Liver (tissue), 9 donors: ENCODE data around the gene FASTK. TPM values are rescaled to one million over a fixed set of nuclear protein-coding genes. Genes with fewer than 3 reads are reported as not detected.

Source experiments
- DNase-seq: peaks from one replicate; pipeline ENCODE4 v3.0.0-alpha.2; 2017; ENCODE audit warnings: low spot score
- H3K27ac ChIP-seq, 2 donors: one replicate each; pipeline ENCODE4 v1.7.0; 2013; ENCODE audit warnings: inconsistent platforms in 2 of 2, low read length in 2 of 2, control low read depth in 1 of 2, low read depth in 1 of 2, mild to moderate bottlenecking in 1 of 2
- H3K27me3 ChIP-seq, 4 donors: one replicate each; pipeline versions ENCODE4 v1.6.1 to v1.7.0; 2013; ENCODE audit warnings: low read length in 3 of 4, inconsistent platforms in 1 of 4, mild to moderate bottlenecking in 1 of 4, moderate library complexity in 1 of 4; ENCODE audit not compliant: control insufficient read depth in 4 of 4, insufficient read depth in 4 of 4
- H3K36me3 ChIP-seq, 4 donors: one replicate each; pipeline versions ENCODE4 v1.6.1 to v1.7.0; 2013; ENCODE audit warnings: low read length in 3 of 4, mild to moderate bottlenecking in 3 of 4, low read depth in 1 of 4, moderate library complexity in 1 of 4; ENCODE audit not compliant: control insufficient read depth in 4 of 4, insufficient read depth in 3 of 4
- H3K4me1 ChIP-seq, 4 donors: one replicate each; pipeline versions ENCODE4 v1.6.1 to v1.7.0; 2013; ENCODE audit warnings: low read length in 3 of 4, mild to moderate bottlenecking in 3 of 4, moderate library complexity in 1 of 4; ENCODE audit not compliant: control insufficient read depth in 4 of 4, insufficient read depth in 4 of 4
- H3K4me3 ChIP-seq, 3 donors: one replicate each; pipeline versions ENCODE4 v1.6.1 to v1.7.0; 2013; ENCODE audit warnings: low read length in 3 of 3, control low read depth in 1 of 3, low read depth in 1 of 3, mild to moderate bottlenecking in 1 of 3
- H3K9ac ChIP-seq, 2 donors: one replicate each; pipeline ENCODE4 v1.7.0; 2013; ENCODE audit warnings: low read length in 2 of 2, mild to moderate bottlenecking in 2 of 2, moderate library complexity in 2 of 2, control low read depth in 1 of 2, low read depth in 1 of 2
- H3K9me3 ChIP-seq, 4 donors: one replicate each; pipeline versions ENCODE4 v1.6.1 to v1.7.0; 2013; ENCODE audit warnings: low read length in 3 of 4; ENCODE audit not compliant: control insufficient read depth in 4 of 4
- CTCF ChIP-seq: fragments of 150-350 bp; IDR thresholded peaks from 2 replicates; pipeline ENCODE4 v1.5.1; 2017; ENCODE audit warnings: improper control_type of control experiment, low read depth, low read length; ENCODE audit not compliant: missing input control
- EGR1 ChIP-seq, 2 donors: IDR thresholded peaks; 2 replicates each; pipeline ENCODE4 v1.6.1; 2016 to 2018; ENCODE audit warnings: antibody characterized with exemption in 2 of 2, low read depth in 2 of 2
- FOXA1 ChIP-seq: IDR thresholded peaks from 2 replicates; pipeline ENCODE4 v1.6.1; 2016; ENCODE audit warnings: antibody characterized with exemption
- GABPA ChIP-seq, 2 donors: IDR thresholded peaks in 1 of 2; conservative IDR thresholded peaks in 1 of 2; 2 replicates each; pipeline ENCODE4 v1.6.1; 2016; ENCODE audit warnings: antibody characterized with exemption in 2 of 2, mild to moderate bottlenecking in 1 of 2, moderate library complexity in 1 of 2
- HNF4A ChIP-seq, 2 donors: conservative IDR thresholded peaks; 2 replicates each; pipeline ENCODE4 v1.6.1; 2016; ENCODE audit warnings: antibody characterized with exemption in 2 of 2, mild to moderate bottlenecking in 2 of 2
- HNF4G ChIP-seq: IDR thresholded peaks from 2 replicates; pipeline ENCODE4 v1.6.1; 2016; ENCODE audit warnings: antibody characterized with exemption
- JUND ChIP-seq, 2 donors: IDR thresholded peaks; 2 replicates each; pipeline ENCODE4 v1.6.1; 2016; ENCODE audit warnings: antibody characterized with exemption in 2 of 2
- MAX ChIP-seq: IDR thresholded peaks from 2 replicates; pipeline ENCODE4 v1.6.1; 2016; ENCODE audit warnings: antibody characterized with exemption
- NR2F2 ChIP-seq: IDR thresholded peaks from 2 replicates; pipeline ENCODE4 v1.6.1; 2016; ENCODE audit warnings: antibody characterized with exemption
- REST ChIP-seq: IDR thresholded peaks from 2 replicates; pipeline ENCODE4 v1.6.1; 2016; ENCODE audit warnings: antibody characterized with exemption, mild to moderate bottlenecking
- RXRA ChIP-seq, 2 donors: IDR thresholded peaks; 2 replicates each; pipeline ENCODE4 v1.6.1; 2017 to 2018; ENCODE audit warnings: antibody characterized with exemption in 2 of 2, mild to moderate bottlenecking in 1 of 2
- SP1 ChIP-seq: IDR thresholded peaks from 2 replicates; pipeline ENCODE4 v1.6.1; 2018; ENCODE audit warnings: antibody characterized with exemption, mild to moderate bottlenecking
- TAF1 ChIP-seq: conservative IDR thresholded peaks from 2 replicates; pipeline ENCODE4 v1.6.1; 2016; ENCODE audit warnings: antibody characterized with exemption, mild to moderate bottlenecking
- YY1 ChIP-seq: IDR thresholded peaks from 2 replicates; pipeline ENCODE4 v1.6.1; 2016; ENCODE audit warnings: antibody characterized with exemption, mild to moderate bottlenecking
- ZBTB33 ChIP-seq: IDR thresholded peaks from 2 replicates; pipeline ENCODE4 v1.6.1; 2016; ENCODE audit warnings: antibody characterized with exemption
- WGBS: extraction: QIAGEN DNeasy Blood & Tissue Kit; methylation state at CpG from one replicate; pipeline ENCODE4 v1.1.7; 2013; 5-methylcytosine and 5-hydroxymethylcytosine counted together
- polyA plus RNA-seq, 2 donors: library from polyadenylated mRNA; stranded (reverse) in 1 of 2; unstranded in 1 of 2; fragments of 200-250 nt in 1 of 2; fragments of >200 nt in 1 of 2; fragmentation: Nextera tagmentation in 1 of 2; extraction: Ambion mirVana in 1 of 2; gene quantifications; one replicate each; pipeline versions ENCODE4 v1.2.1 to v1.2.3, GENCODE V29; 2013 to 2015
- total RNA-seq, 2 donors: library from RNA; depleted of rRNA; stranded (reverse); fragments of >200 nt; gene quantifications; one replicate each; pipeline ENCODE4 v1.2.3, GENCODE V29; 2014
- TF ChIP-seq, protein P1 (sequence below): IDR thresholded peaks from 2 replicates; pipeline ENCODE4 v1.6.1; 2016; ENCODE audit warnings: antibody characterized with exemption
- donor health status: healthy.
- donor health status: healthy.
- donor health status: healthy.
- donor health status: healthy.
- donor health status: healthy.

The FASTK gene
- total and polyA plus RNA-seq, 4 donors: 31.1 to 62.8 (median 43.7) TPM

DNA sequence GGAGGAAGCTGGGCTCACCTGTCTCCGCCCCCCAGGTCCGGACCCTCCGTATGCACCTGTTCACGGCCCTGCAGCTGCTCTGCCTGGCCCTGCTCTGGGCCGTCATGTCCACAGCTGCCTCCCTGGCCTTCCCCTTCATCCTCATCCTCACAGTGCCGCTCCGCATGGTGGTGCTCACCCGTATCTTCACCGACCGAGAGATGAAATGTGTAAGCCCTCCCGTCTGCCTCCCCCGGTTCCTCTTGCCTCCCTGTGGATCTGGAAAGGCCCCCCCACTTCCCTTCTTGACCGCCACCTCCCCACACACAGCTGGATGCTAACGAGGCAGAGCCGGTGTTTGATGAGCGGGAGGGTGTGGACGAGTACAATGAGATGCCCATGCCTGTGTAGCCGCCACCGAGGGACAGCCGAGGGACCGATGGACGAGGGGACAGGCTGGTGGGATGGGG is 4.6 kb downstream of the FASTK start (continued):
- TF ChIP-seq GABPA (IDR thresholded peaks at IDR 0.05 in 1 of 2, conservative IDR thresholded peaks at IDR 0.05 in 1 of 2) (no peak), YY1 (no peak), TAF1 (no peak), JUND (IDR thresholded peaks at IDR 0.05) (no peak), HNF4G (no peak)
- TF ChIP-seq, protein P1, sequence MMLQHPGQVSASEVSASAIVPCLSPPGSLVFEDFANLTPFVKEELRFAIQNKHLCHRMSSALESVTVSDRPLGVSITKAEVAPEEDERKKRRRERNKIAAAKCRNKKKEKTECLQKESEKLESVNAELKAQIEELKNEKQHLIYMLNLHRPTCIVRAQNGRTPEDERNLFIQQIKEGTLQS: no peak

GRCh38 chr7:151075662-151075971 is 5.0 kb downstream of the FASTK start:
- TF ChIP-seq NR2F2: no peak
- DNase-seq: no peak
- Histone ChIP-seq H3K9me3 (no peaks in the 10 kb centered on the region), H3K36me3 (peaks cover 25 to 59% (median 35%) of the 10 kb centered on the region in 4 donors), H3K27me3 (no peaks in the 10 kb centered on the region), H3K4me1 (peaks cover 8 to 20% (median 14%) of the 10 kb centered on the region in 4 donors), H3K9ac (no peak overlapping the region), H3K4me3 (no peak overlapping the region), H3K27ac (no peak overlapping the region)
- WGBS: 90% methylated on average over 7 of the region's 7 CpGs

DNA sequence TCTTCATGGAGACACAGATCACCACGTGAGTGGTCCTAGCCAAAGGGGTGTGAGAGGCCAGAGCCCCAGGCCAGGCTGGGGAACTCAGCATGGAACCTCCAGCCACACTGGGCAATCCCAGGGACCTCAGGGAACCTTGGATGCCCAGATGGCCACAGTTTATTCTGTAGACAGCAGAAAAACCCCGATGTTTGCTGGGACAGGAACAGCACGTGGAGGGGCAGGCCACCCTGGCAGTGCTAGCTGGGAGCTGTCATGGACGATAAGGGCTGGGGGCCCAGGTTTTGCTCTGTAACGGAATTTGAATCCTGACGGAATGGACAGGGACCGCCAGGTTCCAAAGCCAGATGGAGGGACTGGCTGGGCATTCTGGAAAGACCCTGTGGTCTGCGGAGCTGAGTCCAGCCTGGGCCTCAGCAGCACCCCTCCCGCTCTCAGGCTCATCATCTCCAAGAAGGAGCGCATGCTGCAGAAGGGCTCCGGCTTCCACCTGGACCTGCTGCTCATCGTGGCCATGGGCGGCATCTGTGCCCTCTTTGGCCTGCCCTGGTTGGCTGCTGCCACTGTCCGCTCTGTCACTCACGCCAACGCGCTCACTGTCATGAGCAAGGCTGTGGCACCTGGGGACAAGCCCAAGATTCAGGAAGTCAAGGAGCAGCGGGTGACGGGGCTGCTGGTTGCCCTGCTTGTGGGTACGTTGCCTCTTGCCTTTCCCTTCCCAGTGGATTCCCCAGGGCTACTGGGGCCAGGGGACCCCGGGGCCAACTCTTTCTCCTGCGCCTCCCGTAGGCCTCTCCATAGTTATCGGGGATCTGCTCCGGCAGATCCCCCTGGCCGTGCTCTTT is 5.6 kb downstream of the FASTK start:
- 94% methylated on average over 26 of the region's 26 CpGs for WGBS
- no peak for DNase-seq
- Histone ChIP-seq H3K4me1 (peaks cover 8 to 19% (median 13%) of the 10 kb centered on the region in 4 donors), H3K27ac (no peak overlapping the region), H3K36me3 (peaks cover 30 to 64% (median 39%) of the 10 kb centered on the region in 4 donors), H3K9me3 (no peaks in the 10 kb centered on the region), H3K27me3 (no peaks in the 10 kb centered on the region), H3K4me3 (no peak overlapping the region), H3K9ac (no peak overlapping the region)
- TF ChIP-seq FOXA1: no peak
- TF ChIP-seq GABPA (IDR thresholded peaks at IDR 0.05 in 1 of 2, conservative IDR thresholded peaks at IDR 0.05 in 1 of 2): no peak

DNA sequence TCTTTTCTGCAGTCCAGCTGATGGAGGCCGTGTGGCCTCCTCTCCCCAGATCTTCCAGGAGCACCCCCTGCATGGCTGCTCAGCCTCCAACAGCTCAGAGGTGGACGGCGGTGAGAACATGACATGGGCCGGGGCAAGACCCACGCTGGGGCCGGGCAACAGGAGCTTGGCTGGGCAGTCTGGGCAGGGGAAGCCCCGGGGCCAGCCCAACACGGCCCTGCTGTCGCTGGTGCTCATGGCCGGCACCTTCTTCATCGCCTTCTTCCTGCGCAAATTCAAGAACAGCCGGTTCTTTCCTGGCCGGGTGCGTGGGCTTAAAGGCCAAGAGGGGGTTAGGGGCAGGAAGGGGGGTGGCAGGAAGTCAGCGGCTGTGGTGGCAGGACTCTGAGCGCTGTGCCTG is 6.6 kb downstream of the FASTK start:
- WGBS: 90% methylated on average over 17 of the region's 17 CpGs
- H3K9ac ChIP-seq: no peak overlapping the region
- no peaks in the 10 kb centered on the region for H3K9me3 ChIP-seq
- peaks cover 33 to 75% (median 46%) of the 10 kb centered on the region in 4 donors for H3K36me3 ChIP-seq
- no peaks in the 10 kb centered on the region for H3K27me3 ChIP-seq
- H3K4me3 ChIP-seq: no peak overlapping the region
- peaks cover 0 to 8% (median 2%) of the 10 kb centered on the region in 4 donors for H3K4me1 ChIP-seq
- DNase-seq: no peak
- no peak overlapping the region for H3K27ac ChIP-seq
- TF ChIP-seq SP1 (no peak), NR2F2 (no peak), REST (no peak), HNF4G (no peak), MAX (no peak), CTCF (no peak), RXRA (IDR thresholded peaks at IDR 0.05) (no peak), JUND (IDR thresholded peaks at IDR 0.05) (no peak), TAF1 (no peak), YY1 (no peak), HNF4A (conservative IDR thresholded peaks at IDR 0.05) (no peak), EGR1 (IDR thresholded peaks at IDR 0.05; ENCODE audit: low read depth in 2 of 2) (no peak), ZBTB33 (no peak), GABPA (IDR thresholded peaks at IDR 0.05 in 1 of 2, conservative IDR thresholded peaks at IDR 0.05 in 1 of 2) (no peak), FOXA1 (no peak)
- TF ChIP-seq, protein P1: no peak
